SU-DHL-6 (cell line): ENCODE measurements around the gene OSCP1.

Experiments used
- EZH2phosphoT487 ChIP-seq: fragments of 200-600 bp; sonication (generic), shearing (Covaris generic); conservative IDR thresholded peaks from 2 replicates; pipeline ENCODE4 v1.6.1; 2018; ENCODE audit warnings: mild to moderate bottlenecking, antibody characterized with exemption, low read length, moderate library complexity, mixed read lengths
- TF ChIP-seq, protein P1 (sequence below): fragments of 200-600 bp; sonication (generic); IDR thresholded peaks from one replicate; pipeline ENCODE4 v1.5.1; 2017; ENCODE audit warnings: antibody characterized with exemption, mild to moderate bottlenecking, low read length, moderate library complexity; ENCODE audit not compliant: insufficient read depth, poor library complexity, severe bottlenecking

DNA sequence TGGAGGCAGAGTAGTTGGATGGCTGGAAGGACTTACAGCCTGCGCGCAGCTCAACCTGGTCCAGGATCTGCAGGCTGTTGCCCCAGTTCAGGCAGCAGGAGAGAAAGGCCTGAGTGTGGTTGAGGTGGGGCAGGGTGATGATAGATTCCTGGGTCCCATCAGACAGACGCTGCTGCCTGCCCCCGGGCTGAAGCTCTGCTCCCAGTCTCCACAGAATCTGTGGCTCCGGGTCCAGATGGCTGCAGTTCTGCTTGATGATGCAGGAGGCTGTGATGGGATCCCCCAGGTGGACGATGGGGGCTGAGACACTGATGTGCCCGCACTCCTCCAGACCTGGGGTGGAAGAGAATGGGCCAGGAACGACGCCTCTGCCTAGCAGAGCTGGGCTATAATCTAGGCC, 25.1 kb upstream of the OSCP1 start:
- TF ChIP-seq, protein P1, sequence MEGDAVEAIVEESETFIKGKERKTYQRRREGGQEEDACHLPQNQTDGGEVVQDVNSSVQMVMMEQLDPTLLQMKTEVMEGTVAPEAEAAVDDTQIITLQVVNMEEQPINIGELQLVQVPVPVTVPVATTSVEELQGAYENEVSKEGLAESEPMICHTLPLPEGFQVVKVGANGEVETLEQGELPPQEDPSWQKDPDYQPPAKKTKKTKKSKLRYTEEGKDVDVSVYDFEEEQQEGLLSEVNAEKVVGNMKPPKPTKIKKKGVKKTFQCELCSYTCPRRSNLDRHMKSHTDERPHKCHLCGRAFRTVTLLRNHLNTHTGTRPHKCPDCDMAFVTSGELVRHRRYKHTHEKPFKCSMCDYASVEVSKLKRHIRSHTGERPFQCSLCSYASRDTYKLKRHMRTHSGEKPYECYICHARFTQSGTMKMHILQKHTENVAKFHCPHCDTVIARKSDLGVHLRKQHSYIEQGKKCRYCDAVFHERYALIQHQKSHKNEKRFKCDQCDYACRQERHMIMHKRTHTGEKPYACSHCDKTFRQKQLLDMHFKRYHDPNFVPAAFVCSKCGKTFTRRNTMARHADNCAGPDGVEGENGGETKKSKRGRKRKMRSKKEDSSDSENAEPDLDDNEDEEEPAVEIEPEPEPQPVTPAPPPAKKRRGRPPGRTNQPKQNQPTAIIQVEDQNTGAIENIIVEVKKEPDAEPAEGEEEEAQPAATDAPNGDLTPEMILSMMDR = no peak
- no peak for TF ChIP-seq EZH2phosphoT487
